NT2/D1 (cell line): ENCODE results near the gene GADD45GIP1.

Experiments used
- DNase-seq: peaks from one replicate; pipeline ENCODE4 v3.0.0-alpha.2; 2011; ENCODE audit warnings: low read depth, low spot score
- H3K27me3 ChIP-seq: 2 replicates; pipeline ENCODE4 v1.6.0; 2011; ENCODE audit warnings: mild to moderate bottlenecking; ENCODE audit not compliant: insufficient read length, insufficient read depth
- H3K36me3 ChIP-seq: 2 replicates; pipeline ENCODE4 v1.6.1; 2011; ENCODE audit warnings: mild to moderate bottlenecking, low read length, mixed read lengths; ENCODE audit not compliant: insufficient read depth, insufficient read length
- H3K4me1 ChIP-seq: 2 replicates; pipeline ENCODE4 v1.5.1; 2011; ENCODE audit not compliant: insufficient read depth, insufficient read length
- H3K4me3 ChIP-seq: 2 replicates; pipeline ENCODE4 v1.5.1; 2011; ENCODE audit warnings: low read depth; ENCODE audit not compliant: insufficient read length
- H3K9ac ChIP-seq: 2 replicates; pipeline ENCODE4 v1.6.0; 2011; ENCODE audit warnings: low read depth; ENCODE audit not compliant: insufficient read length
- H3K9me3 ChIP-seq: 2 replicates; pipeline ENCODE4 v1.5.1; 2011; ENCODE audit warnings: mild to moderate bottlenecking, low read length; ENCODE audit not compliant: insufficient read depth
- SUZ12 ChIP-seq: IDR thresholded peaks from 2 replicates; pipeline ENCODE4 v1.6.1; 2011; ENCODE audit not compliant: insufficient read length, insufficient read depth; ENCODE audit errors: extremely low read depth
- YY1 ChIP-seq: IDR thresholded peaks from 2 replicates; pipeline ENCODE4 v1.6.1; 2011; ENCODE audit not compliant: insufficient read length, insufficient read depth
- ZNF274 ChIP-seq: IDR thresholded peaks from 2 replicates; pipeline ENCODE4 v1.6.1; 2011; ENCODE audit warnings: mild to moderate bottlenecking, low read depth, low read length

GADD45GIP1 gene

DNA sequence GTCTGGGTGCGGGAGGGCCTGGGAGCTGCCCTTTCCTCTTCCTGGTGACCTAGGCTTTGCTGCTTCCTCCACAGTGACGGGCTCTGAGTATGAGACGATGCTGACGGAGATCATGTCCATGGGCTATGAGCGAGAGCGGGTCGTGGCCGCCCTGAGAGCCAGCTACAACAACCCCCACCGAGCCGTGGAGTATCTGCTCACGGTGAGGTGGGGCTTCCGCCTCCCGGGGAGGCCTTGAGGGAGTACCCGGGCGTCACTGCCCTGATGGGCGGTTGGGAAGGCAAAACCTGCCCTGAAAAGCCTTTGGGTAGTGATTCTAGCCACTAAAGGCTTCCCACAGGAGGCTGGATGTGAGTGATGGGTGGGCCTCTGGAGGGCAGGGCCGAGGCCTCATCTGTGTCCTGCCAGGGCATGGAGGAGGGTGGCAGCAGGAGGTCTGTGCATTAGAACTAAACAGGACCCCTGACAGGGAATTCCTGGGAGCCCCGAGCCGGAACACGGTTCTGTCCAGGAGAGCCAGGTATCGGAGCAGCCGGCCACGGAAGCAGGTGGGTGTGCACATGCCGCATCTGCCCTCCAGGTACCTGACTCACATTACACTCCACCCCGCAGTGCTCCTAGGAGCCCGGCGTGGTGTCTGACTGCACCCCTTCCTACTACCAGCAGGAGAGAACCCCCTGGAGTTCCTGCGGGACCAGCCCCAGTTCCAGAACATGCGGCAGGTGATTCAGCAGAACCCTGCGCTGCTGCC is 8.2 kb downstream of the GADD45GIP1 start:
- Histone ChIP-seq H3K9ac (peak overlapping the region; percentile 52), H3K4me3 (no peak overlapping the region), H3K36me3 (peaks cover 79% of the 10 kb centered on the region), H3K4me1 (peaks cover 14% of the 10 kb centered on the region), H3K9me3 (no peaks in the 10 kb centered on the region), H3K27me3 (no peaks in the 10 kb centered on the region)
- DNase-seq: no peak
- TF ChIP-seq SUZ12 (no peak), YY1 (no peak), ZNF274 (no peak)

DNA sequence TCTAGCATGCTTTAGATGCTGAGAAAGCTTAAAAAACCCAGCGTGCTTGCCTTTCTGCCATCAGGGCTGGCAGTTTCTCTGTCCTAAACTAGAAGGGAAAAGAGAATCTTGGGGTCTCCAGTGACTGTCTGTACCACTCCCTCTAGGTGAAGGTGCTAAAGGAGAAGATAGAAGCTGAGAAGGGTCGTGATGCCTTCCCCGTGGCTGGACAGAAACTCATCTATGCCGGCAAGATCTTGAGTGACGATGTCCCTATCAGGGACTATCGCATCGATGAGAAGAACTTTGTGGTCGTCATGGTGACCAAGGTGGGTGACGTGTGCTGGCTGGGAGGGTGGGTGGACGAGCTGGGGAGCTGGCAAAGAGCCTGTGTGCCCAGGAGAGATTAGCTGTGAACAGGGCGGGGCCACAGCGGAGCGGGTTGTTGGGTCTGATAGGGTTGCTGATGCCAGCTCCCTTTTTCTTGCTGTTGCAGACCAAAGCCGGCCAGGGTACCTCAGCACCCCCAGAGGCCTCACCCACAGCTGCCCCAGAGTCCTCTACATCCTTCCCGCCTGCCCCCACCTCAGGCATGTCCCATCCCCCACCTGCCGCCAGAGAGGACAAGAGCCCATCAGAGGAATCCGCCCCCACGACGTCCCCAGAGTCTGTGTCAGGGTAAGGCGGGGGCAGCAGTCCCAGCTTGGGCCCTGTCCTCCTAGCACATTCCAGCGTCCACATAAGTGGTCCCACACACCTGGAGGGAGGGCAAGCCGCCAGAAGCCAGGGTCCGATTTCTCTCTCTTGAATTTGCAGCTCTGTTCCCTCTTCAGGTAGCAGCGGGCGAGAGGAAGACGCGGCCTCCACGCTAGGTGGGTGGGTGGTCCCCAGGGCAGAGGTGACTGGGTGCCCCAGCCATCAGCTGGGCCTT is 9.1 kb downstream of the GADD45GIP1 start:
- TF ChIP-seq ZNF274 (no peak), SUZ12 (no peak), YY1 (no peak)
- Histone ChIP-seq H3K36me3 (peaks cover 79% of the 10 kb centered on the region), H3K4me3 (no peak overlapping the region), H3K9ac (peak overlapping the region; percentile 70), H3K27me3 (no peaks in the 10 kb centered on the region), H3K9me3 (no peaks in the 10 kb centered on the region), H3K4me1 (peaks cover 14% of the 10 kb centered on the region)
- DNase-seq: no peak

DNA sequence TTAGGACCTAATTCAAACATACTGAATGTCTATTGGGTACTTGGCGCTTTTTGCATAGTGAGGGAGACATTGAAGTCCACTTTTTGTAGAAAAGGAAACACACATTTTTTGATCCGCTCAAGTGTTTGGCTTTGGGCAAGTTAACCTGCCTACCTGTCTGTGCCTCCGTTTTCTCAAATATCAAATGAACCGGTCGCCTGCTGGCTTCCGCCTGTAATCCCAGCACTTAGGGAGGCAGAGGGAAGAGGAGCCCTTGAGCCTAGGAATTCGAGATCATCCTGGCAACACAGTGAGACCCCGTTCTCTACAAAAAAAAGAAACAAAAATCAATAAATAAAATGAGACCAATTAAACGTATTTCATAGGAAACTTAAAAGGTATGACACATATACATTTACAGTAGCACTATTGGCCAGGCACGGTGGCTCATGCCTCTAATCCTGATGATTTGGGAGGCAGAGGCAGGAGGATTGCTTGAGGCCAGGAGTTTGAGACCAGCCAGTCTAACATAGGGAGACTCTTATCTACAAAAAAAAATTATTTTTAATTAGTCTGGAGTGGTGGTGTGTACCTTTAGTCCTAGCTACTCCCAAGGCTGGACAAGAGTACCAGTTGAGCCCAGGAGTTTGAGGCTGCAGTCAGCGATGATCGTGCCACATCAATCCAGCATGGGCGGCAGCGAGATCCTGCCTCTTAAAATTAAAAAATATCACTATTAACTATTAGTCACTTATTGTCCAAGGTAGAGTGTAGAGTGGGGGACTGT is 10.1 kb downstream of the GADD45GIP1 start:
- DNase-seq: no peak
- no peaks in the 10 kb centered on the region for H3K27me3 ChIP-seq
- H3K4me1 ChIP-seq: peaks cover 14% of the 10 kb centered on the region
- peak overlapping the region; percentile 92 for H3K9ac ChIP-seq
- peak overlapping the region; percentile 81 for H3K4me3 ChIP-seq
- H3K9me3 ChIP-seq: no peaks in the 10 kb centered on the region
- peaks cover 77% of the 10 kb centered on the region for H3K36me3 ChIP-seq
- no peak for TF ChIP-seq YY1
- TF ChIP-seq SUZ12: no peak
- TF ChIP-seq ZNF274: no peak

DNA sequence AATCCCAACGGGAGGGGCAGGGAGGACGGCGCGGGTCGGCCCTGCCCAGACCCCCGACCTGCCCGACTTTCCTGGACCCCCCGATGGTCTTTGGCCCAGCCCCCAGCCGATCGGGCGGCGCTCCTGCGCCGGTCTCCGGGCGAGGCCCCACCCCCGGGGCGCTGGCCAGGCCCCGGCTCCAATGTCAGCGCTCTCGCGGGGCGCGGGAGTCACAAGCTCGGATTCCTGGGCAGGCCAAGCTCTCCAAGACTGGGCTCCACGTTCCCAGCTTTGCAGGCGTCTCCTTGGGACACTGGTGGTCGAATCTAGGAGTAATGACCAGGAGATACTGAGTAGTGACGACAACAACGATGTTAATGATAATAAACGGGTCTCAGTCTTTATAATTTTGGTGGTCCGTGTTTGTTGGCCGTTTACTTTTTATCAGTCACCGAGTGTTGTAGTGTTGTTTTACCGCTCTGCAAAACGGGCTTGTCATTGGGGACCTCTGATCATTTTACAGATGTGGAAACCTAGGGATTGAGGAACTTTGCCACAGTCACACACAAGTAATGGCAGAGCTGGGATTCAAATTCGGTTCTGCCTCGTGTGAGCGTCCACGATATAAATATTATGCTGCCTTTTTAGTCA is 10.8 kb downstream of the GADD45GIP1 start:
- peaks cover 79% of the 10 kb centered on the region for H3K36me3 ChIP-seq
- DNase-seq: peak; percentile 77
- no peaks in the 10 kb centered on the region for H3K9me3 ChIP-seq
- TF ChIP-seq YY1 (no peak), SUZ12 (no peak), ZNF274 (no peak)
- H3K27me3 ChIP-seq: no peaks in the 10 kb centered on the region
- H3K9ac ChIP-seq: peak overlapping the region; percentile 92
- peaks cover 12% of the 10 kb centered on the region for H3K4me1 ChIP-seq
- peak overlapping the region; percentile 81 for H3K4me3 ChIP-seq

DNA sequence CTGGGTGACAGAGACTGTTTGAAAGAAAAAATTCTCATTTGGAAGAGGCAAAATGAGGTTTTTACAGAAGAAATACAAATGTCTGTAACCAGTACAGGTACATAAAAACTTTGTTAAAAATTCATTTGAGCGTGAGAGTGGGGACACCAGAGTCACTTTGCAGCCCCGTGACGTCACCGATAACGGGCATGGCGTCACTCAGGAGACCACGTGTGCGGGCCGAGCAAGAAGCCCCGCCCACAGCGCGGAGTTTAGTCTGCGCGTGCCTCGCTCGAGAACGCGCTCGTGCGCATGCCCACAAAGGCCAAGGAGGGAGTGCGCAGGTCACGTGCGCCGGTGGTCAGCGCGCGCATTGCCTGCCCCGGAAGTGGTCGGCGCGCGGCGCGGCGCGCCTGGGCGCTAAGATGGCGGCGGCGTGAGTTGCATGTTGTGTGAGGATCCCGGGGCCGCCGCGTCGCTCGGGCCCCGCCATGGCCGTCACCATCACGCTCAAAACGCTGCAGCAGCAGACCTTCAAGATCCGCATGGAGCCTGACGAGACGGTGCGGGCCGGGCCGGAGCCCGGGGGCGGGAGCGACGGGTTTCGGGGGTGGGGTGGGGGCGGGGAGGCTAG is 11.4 kb downstream of the GADD45GIP1 start, which contains the start of gene RAD23A:
Gene RAD23A (plus strand): TSS at position 384 of the 613 bp plus-strand sequence. CDS start 87 bp downstream, at position 471.
- Histone ChIP-seq H3K4me3 (peak within 1 kb of the TSS; percentile 81), H3K36me3 (peaks cover 79% of the 10 kb centered on the region), H3K4me1 (peaks cover 14% of the 10 kb centered on the region), H3K9ac (peak within 1 kb of the TSS; percentile 92), H3K9me3 (no peaks in the 10 kb centered on the region), H3K27me3 (no peaks in the 10 kb centered on the region)
- TF ChIP-seq YY1: peak; percentile 92
- no peak for TF ChIP-seq ZNF274
- TF ChIP-seq SUZ12: no peak
- peak; percentile 98 for DNase-seq

DNA sequence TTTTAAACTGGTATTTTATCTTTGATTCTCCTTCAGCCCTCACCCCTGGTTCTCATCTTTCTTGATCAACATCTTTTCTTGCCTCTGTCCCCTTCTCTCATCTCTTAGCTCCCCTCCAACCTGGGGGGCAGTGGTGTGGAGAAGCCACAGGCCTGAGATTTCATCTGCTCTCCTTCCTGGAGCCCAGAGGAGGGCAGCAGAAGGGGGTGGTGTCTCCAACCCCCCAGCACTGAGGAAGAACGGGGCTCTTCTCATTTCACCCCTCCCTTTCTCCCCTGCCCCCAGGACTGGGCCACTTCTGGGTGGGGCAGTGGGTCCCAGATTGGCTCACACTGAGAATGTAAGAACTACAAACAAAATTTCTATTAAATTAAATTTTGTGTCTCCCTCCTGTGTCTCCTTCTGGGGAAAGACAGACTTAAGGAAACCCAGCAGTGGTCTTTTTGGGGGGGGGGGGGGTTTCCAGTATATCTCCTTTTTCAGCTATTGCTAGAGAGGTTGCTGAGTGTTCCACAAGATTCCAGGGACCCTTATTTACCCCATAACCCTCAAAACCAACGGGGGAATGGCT is 12.8 kb downstream of the GADD45GIP1 start:
- H3K36me3 ChIP-seq: peaks cover 80% of the 10 kb centered on the region
- H3K4me1 ChIP-seq: peaks cover 23% of the 10 kb centered on the region
- H3K27me3 ChIP-seq: no peaks in the 10 kb centered on the region
- H3K4me3 ChIP-seq: no peak overlapping the region
- no peak for DNase-seq
- no peak for TF ChIP-seq ZNF274
- no peak for TF ChIP-seq SUZ12
- TF ChIP-seq YY1: no peak
- H3K9ac ChIP-seq: no peak overlapping the region
- H3K9me3 ChIP-seq: no peaks in the 10 kb centered on the region
